Sigmoid colon (tissue), 4 donors: ENCODE data around the gene TRMU.

ENCODE experiments used
- CTCF ChIP-seq, 4 experiments: fragments of 450-650 bp in 3 of 4; fragments of 200-600 bp in 1 of 4; IDR thresholded peaks; one replicate each; pipeline ENCODE4 v1.5.1; 2016 to 2019; ENCODE audit warnings: antibody characterized with exemption in 4 of 4, mild to moderate bottlenecking in 3 of 4, moderate library complexity in 2 of 4
- EP300 ChIP-seq, 4 donors: sonication (generic); formaldehyde crosslinking; IDR thresholded peaks; one replicate each; pipeline ENCODE4 v1.6.1; 2017; ENCODE audit warnings: antibody characterized with exemption in 4 of 4
- POLR2A ChIP-seq, 2 donors: fragments of 450-650 bp; IDR thresholded peaks; one replicate each; pipeline ENCODE4 v1.6.1; 2016; ENCODE audit warnings: antibody characterized with exemption in 2 of 2, mild to moderate bottlenecking in 2 of 2, moderate library complexity in 2 of 2
- POLR2AphosphoS5 ChIP-seq, 4 donors: sonication (generic); formaldehyde crosslinking; IDR thresholded peaks; one replicate each; pipeline ENCODE4 v1.6.1; 2017; ENCODE audit warnings: antibody characterized with exemption in 4 of 4

GRCh38 chr22:46350646-46351045 is 15.1 kb downstream of the TRMU start:
- TF ChIP-seq POLR2A (IDR thresholded peaks at IDR 0.05), result no peak
- TF ChIP-seq CTCF (IDR thresholded peaks at IDR 0.05), result no peak
- no peak for TF ChIP-seq POLR2AphosphoS5 (IDR thresholded peaks at IDR 0.05)
- no peak for TF ChIP-seq EP300 (IDR thresholded peaks at IDR 0.05)
